OCI-LY7 (cell line): ENCODE measurements around the gene TTC32. TPM values are rescaled to one million over a fixed set of nuclear protein-coding genes. Genes with fewer than 3 reads are reported as not detected.

Experiments
- BruUV-seq: library from RNA; stranded (reverse); fragments of 400-500 nt; replicated peaks from 2 replicates; lab custom pipeline; 2021; lab: Mats Ljungman, UMichigan
- CTCF ChIA-PET: fragments of 300-600 bp; sonication (Branson Sonifier 250); formaldehyde crosslinking; loops from one replicate; lab custom pipeline; 2022; ENCODE audit warnings: antibody characterized with exemption; ENCODE audit not compliant: unreplicated experiment; lab: Charles Lee
- POLR2A ChIA-PET: fragments of 300-600 bp; sonication (Branson Sonifier 250); formaldehyde crosslinking; loops from one replicate; lab custom pipeline; 2022; ENCODE audit warnings: antibody characterized with exemption; lab: Charles Lee
- DNase-seq: peaks from one replicate; pipeline ENCODE4 v3.0.0-alpha.2; 2015; ENCODE audit warnings: low spot score
- H2AFZ ChIP-seq: fragments of 200-600 bp; sonication (generic), shearing (Covaris generic); 2 replicates; pipeline ENCODE4 v1.6.1; 2014; ENCODE audit warnings: mild to moderate bottlenecking, antibody characterized with exemption, low read length, moderate library complexity
- H3K27ac ChIP-seq: fragments of 200-600 bp; sonication (generic); 2 replicates; pipeline ENCODE4 v1.5.1; 2014; ENCODE audit warnings: mixed run types, low read depth, mild to moderate bottlenecking, moderate library complexity, low read length, inconsistent platforms; ENCODE audit not compliant: poor library complexity, severe bottlenecking
- H3K36me3 ChIP-seq: fragments of 200-600 bp; sonication (generic); 2 replicates; pipeline ENCODE4 v1.6.1; 2014; ENCODE audit warnings: mild to moderate bottlenecking, antibody characterized with exemption, low read length, moderate library complexity, mixed read lengths; ENCODE audit not compliant: insufficient read depth
- H3K4me1 ChIP-seq: fragments of 200-600 bp; sonication (generic); 2 replicates; pipeline ENCODE4 v1.5.1; 2014; ENCODE audit warnings: mild to moderate bottlenecking, low read length; ENCODE audit not compliant: insufficient read depth, poor library complexity, severe bottlenecking
- H3K4me2 ChIP-seq: fragments of 200-600 bp; sonication (generic); 2 replicates; pipeline ENCODE4 v1.6.1; 2014; ENCODE audit warnings: mild to moderate bottlenecking, low read length
- H3K4me3 ChIP-seq: fragments of 200-600 bp; sonication (generic); 2 replicates; pipeline ENCODE4 v1.5.1; 2014; ENCODE audit warnings: mild to moderate bottlenecking, low read depth, low read length; ENCODE audit not compliant: poor library complexity, severe bottlenecking
- H3K79me2 ChIP-seq: fragments of 200-600 bp; sonication (generic); 2 replicates; pipeline ENCODE4 v1.6.1; 2016; ENCODE audit warnings: low read depth, mild to moderate bottlenecking, low read length, moderate library complexity, mixed read lengths; ENCODE audit not compliant: insufficient read depth
- H3K9me2 ChIP-seq: fragments of 200-600 bp; sonication (generic); 2 replicates; pipeline ENCODE4 v1.6.1; 2016; ENCODE audit warnings: mild to moderate bottlenecking, low read length, mixed read lengths; ENCODE audit not compliant: insufficient read depth
- H3K9me3 ChIP-seq: fragments of 200-600 bp; sonication (generic); 2 replicates; pipeline ENCODE4 v1.6.1; 2014; ENCODE audit warnings: mild to moderate bottlenecking, mixed run types, low read length, mixed read lengths
- H4K20me1 ChIP-seq: fragments of 200-600 bp; sonication (generic); 2 replicates; pipeline ENCODE4 v1.6.1; 2014; ENCODE audit warnings: mild to moderate bottlenecking, antibody characterized with exemption, low read length, moderate library complexity, mixed read lengths; ENCODE audit not compliant: insufficient read depth
- EZH2phosphoT487 ChIP-seq: fragments of 200-600 bp; sonication (generic); IDR thresholded peaks from 2 replicates; pipeline ENCODE4 v1.6.1; 2018; ENCODE audit warnings: low read depth, borderline replicate concordance, mild to moderate bottlenecking, mixed run types, antibody characterized with exemption, low read length, moderate library complexity, mixed read lengths
- intact Hi-C: fragments of 100-400 bp; cut with micrococcal nuclease; formaldehyde crosslinking; loops from one replicate; pipeline ENCODE4 v1.10.0; 2022; ENCODE audit not compliant: unreplicated experiment
- total RNA-seq, 2 experiments: library from RNA; depleted of rRNA in 1 of 2; stranded (reverse); fragments of >200 nt in 1 of 2; shearing (Covaris generic) in 1 of 2; gene quantifications; 2 replicates each; pipeline ENCODE4 v1.2.3, GENCODE V29; 2014 to 2022
- TF ChIP-seq, protein P1 (sequence below): fragments of 200-600 bp; sonication (generic); conservative IDR thresholded peaks from 2 replicates; pipeline ENCODE4 v1.5.1; 2014; ENCODE audit warnings: mild to moderate bottlenecking, antibody characterized with exemption, low read length, moderate library complexity, mixed read lengths

TTC32 gene
- total RNA-seq, 2 experiments from 2014 or later: 21.1 to 26.3 TPM

DNA sequence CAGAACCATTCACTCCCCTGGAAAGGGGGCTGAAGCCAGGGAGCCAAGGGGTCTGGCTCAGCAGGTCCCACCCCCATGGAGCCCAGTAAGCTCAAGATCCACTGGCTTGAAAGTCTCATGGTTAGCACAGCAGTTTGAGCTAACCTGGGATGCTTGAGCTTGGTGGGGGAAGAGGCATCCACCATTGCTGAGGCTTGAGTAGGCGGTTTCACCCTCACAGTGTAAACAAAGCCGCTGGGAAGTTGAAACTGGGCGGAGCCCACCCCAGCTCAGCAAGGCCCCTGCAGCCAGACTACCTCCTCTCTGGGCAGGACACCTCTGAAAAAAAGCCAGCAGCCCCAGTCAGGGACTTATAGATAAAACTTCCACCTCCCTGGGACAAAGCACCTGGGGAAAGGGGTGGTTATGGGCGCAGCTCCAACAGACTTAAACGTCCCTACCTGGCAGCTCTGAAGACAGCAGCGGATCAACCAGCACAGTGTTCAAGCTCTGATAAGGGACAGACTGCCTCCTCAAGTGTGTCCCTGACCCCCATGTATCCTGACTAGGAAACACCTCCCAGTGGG, 14.7 kb upstream of the TTC32 start:
- H2AFZ ChIP-seq: no peak overlapping the region
- H3K79me2 ChIP-seq: no peaks in the 10 kb centered on the region
- no peaks in the 10 kb centered on the region for H3K36me3 ChIP-seq
- no peaks in the 10 kb centered on the region for H3K9me2 ChIP-seq
- no peak for DNase-seq
- no peaks in the 10 kb centered on the region for H3K9me3 ChIP-seq
- ChIA-PET CTCF (no interaction called here), POLR2A (no interaction called here)
- no peak overlapping the region for H3K4me2 ChIP-seq
- H3K4me3 ChIP-seq: no peak overlapping the region
- H3K4me1 ChIP-seq: no peaks in the 10 kb centered on the region
- BruUV-seq: no TSS peak
- intact Hi-C loops: no loop called here
- H3K27ac ChIP-seq: no peak overlapping the region
- TF ChIP-seq, protein P1, sequence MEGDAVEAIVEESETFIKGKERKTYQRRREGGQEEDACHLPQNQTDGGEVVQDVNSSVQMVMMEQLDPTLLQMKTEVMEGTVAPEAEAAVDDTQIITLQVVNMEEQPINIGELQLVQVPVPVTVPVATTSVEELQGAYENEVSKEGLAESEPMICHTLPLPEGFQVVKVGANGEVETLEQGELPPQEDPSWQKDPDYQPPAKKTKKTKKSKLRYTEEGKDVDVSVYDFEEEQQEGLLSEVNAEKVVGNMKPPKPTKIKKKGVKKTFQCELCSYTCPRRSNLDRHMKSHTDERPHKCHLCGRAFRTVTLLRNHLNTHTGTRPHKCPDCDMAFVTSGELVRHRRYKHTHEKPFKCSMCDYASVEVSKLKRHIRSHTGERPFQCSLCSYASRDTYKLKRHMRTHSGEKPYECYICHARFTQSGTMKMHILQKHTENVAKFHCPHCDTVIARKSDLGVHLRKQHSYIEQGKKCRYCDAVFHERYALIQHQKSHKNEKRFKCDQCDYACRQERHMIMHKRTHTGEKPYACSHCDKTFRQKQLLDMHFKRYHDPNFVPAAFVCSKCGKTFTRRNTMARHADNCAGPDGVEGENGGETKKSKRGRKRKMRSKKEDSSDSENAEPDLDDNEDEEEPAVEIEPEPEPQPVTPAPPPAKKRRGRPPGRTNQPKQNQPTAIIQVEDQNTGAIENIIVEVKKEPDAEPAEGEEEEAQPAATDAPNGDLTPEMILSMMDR: no peak
- TF ChIP-seq EZH2phosphoT487: no peak
- H4K20me1 ChIP-seq: no peaks in the 10 kb centered on the region

DNA sequence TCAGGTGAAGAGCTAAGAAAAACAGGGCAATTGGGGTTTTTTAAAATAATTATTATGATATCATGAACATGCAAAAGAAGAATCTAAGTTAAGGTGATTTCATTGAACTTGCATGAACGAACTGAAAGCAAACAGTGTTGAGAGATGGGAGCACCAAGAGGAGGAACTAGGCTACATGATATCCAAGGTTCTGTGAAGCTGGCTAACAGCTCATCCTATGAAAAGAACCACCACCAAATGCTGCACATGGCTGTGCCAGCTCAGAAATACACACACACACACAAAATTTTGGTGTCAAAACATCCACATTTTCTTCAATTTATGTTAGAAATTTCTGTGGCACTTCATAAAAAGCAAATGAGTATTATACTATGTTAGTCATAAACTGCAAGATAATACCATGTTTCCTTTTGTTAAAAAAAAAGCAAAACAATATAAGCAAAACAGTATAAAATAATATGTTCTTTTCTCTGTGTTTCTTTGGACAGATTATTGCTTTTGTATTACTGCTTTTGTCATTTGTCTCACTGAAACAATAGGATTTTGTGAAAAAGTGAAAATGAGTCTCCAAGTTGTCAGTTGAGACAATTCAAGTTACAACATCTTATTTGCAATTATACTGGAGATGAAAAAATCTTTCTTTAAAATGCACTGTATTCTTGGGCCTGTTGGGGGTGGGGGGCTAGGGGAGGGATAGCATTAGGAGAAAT, 12.6 kb upstream of the TTC32 start:
- TF ChIP-seq EZH2phosphoT487: no peak
- TF ChIP-seq, protein P1: no peak
- no peaks in the 10 kb centered on the region for H3K9me2 ChIP-seq
- POLR2A ChIA-PET: interaction anchor here (1.0 kb wide), 1 partner anchor 15 kb away, joined by 3 read pairs; no protein-coding TSS in a partner anchor
- H4K20me1 ChIP-seq: no peaks in the 10 kb centered on the region
- H2AFZ ChIP-seq: no peak overlapping the region
- CTCF ChIA-PET: no interaction called here
- intact Hi-C loops: no loop called here
- DNase-seq: no peak
- no peaks in the 10 kb centered on the region for H3K79me2 ChIP-seq
- no peak overlapping the region for H3K4me2 ChIP-seq
- no peaks in the 10 kb centered on the region for H3K4me1 ChIP-seq
- H3K27ac ChIP-seq: no peak overlapping the region
- H3K9me3 ChIP-seq: no peaks in the 10 kb centered on the region
- no peak overlapping the region for H3K4me3 ChIP-seq
- BruUV-seq: no TSS peak
- no peaks in the 10 kb centered on the region for H3K36me3 ChIP-seq
